Measurements from ENCODE around the gene RPL7A. TPM values are rescaled to one million over a fixed set of nuclear protein-coding genes. Genes with fewer than 3 reads are reported as not detected.
A peak's percentile ranks its signal among the peaks of the same experiment; 100 is the strongest.

The RPL7A gene
- total RNA-seq, 1 donor from 2014 or later = 834 TPM

DNA sequence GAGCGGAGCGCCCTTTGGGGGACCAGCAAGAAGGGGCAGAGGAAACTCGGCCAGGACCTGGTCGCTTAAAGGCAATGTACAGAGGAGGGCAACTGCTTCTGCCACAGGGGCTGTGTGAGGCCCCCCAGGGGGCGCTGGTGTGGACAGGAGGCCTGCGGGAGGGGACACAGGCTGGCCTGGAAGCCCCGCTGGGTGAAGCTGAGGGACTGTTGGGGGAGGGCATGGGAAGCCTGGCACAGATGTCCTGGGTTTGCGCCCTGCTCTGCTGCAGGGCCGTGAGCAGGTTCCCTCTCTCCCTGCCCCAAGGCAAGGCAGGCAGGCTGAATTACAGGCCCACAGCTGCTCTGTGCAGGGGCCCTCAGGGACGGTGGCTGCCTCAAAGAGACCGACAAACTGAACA, 5.4 kb upstream of the RPL7A start:
- DNase-seq (no peak), ATAC-seq (ENCODE audit: poor library complexity) (no peak)
- intact Hi-C loops (cut with DNase I) = no loop called here

DNA sequence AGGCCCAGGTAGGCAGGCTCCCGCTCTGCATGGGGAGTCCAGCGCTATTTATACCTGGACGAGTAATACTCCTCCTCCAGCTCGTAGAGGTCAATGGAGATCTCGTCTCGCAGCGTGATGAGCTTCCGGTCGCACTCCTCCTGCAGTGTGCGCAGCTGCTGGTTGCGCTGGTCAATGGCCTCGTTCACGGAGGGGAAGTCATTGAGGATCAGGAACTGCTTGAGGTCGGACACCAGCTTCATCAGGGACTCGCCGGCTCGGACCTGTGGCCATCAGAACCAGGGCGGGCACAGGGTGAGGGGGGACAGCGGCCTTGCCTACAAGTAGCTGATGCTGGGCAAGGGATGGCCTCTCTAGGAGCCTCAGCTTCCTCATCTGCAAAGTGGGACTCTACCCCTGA, 3.9 kb upstream of the RPL7A start:
- DNase-seq (peak; percentile 23), ATAC-seq (ENCODE audit: poor library complexity) (no peak)
- intact Hi-C loops (cut with DNase I) = no loop called here

DNA sequence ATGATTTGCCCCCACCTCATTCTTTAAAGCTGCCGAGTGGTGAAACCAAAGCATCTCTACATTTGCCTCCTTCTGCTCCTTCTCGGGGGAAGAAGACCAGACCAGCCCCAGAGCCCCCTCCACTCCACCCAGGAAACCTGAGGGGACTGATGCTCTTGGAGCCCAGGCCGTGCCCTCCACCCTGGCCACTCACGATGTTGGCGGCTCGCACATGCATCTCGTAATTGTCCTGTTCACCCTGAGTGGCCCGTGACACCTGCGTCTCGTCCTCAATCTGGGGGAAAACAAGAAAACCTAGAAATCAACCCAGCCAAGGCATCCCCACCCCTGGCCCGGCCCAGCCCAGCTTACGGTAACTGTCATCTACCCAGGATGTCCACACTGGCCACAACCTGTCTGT, 3.0 kb upstream of the RPL7A start:
- intact Hi-C loops (cut with DNase I) = no loop called here
- DNase-seq (no peak), ATAC-seq (ENCODE audit: poor library complexity) (no peak)

DNA sequence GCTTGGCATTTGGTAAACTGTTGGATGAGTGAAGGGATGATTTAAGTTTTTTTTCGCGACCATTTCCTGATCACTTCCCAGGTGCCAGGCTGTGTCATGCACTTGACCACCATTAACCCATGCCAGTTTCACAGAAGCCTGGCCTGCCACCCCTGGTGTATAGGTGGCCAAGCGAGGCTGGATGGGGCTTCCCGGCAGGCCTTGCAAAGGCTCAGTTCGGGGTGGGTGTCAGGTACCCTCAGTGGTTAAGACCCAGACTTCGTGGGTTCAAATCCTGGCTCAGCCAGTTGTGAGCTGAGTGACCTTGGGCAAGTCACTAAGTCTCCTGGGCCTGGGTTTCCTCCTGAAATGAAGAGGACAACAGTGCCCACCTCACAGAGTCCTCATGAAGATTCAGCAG, 2.4 kb upstream of the RPL7A start:
- ATAC-seq (ENCODE audit: poor library complexity) (no peak), DNase-seq (no peak)
- intact Hi-C loops (cut with DNase I) = no loop called here

DNA sequence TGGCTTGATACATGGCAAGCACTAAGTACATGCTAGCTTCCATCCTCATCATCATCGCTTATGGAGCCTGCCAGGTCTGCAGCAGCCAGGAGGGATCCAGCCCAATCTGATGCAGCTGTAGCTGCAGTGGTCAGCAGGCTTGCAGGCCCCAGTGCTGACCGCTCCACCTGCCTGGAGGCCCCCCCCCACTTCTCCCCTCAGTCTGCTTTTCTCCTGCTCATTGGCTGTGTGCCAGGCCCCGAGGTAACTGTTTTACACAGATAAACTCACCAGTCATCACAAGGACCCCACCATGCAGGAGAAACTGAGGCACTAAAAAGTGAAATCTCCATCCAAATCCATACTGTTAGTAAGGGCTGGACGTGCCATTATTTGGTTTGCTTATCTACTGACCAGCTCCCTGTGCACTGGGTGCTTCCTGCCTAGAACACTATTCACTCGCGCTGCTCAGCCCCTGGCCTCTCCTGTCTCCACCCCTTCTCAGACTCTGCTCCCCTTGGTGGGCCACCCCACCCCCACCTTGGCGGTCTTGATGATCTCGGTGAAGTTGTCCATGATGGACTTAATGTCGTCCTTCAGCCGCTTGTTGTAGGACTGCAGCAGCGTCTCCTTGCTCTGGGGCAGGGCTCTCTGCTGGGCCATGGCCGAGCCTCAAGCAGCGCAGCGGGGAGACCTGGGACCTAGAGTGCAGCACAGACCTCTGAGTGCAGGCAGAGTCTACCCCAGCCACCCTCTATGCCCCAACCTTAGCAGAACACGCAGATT, 1.8 kb upstream of the RPL7A start:
- ATAC-seq (ENCODE audit: poor library complexity) = no peak
- DNase-seq = no peak
- intact Hi-C loops (cut with DNase I) = no loop called here

DNA sequence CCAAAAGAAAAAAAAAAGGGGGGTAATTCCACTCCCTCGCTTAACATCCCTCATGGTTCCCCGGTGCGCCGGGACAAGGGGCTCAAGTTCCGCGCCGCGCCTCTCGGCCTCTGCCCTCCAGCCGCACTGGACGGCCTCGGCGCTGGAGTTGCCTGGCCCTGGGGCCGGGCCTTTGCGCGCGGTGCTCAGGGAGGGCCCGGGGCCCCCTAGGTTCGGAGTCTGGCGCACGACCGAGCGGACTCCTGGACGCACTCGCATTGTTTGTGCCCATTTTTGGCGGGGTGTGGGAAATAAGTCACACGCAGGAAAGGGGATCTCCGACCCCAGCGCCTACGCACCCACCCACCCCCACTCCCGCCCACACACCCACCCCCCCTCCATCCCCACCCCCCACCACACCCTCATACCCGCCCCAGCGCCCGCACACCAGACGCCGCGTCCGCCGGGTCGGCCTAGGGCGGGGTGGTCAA, 468 bp upstream of the RPL7A start:
- ATAC-seq (ENCODE audit: poor library complexity) = peak; percentile 69
- peak; percentile 58 for DNase-seq
- intact Hi-C loops (cut with DNase I) = no loop called here

DNA sequence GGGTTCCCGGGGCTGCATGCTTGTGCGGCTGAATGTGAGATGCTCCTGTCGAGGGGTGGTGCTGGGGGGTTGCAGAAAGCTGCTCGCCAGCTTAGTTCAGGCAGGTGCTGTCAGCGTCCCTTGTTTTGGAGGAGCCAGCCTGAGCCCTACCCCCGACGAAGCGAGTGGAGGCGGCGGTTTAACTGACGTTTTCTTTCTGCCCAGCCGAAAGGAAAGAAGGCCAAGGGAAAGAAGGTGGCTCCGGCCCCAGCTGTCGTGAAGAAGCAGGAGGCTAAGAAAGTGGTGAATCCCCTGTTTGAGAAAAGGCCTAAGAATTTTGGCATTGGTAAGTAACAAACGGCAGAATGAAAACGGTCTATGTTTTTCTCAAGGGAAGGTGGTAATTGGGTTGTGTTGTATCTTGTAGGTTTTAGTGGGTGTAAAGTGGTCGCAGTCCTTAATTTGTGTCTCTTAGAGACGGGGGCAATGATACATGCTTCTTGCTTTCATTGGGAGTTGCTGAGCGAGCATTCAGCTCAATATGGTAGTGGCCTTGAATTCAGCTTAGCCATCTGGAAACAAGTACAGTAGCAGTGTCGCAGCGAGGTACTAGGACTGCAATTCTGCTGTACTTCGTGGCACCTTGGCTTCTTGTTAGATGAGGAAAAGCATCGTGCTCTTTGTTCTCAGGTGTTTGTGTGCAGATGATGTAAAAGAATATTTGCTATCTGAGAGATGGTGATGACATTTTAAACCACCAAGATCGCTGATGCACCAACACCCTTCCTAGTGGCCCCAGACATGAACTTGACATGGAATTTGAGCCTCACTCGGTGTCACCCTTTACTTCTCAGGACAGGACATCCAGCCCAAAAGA, 928 bp downstream of the RPL7A start:
- DNase-seq (no peak), ATAC-seq (ENCODE audit: poor library complexity) (no peak)
- intact Hi-C loops (cut with DNase I) = no loop called here

DNA sequence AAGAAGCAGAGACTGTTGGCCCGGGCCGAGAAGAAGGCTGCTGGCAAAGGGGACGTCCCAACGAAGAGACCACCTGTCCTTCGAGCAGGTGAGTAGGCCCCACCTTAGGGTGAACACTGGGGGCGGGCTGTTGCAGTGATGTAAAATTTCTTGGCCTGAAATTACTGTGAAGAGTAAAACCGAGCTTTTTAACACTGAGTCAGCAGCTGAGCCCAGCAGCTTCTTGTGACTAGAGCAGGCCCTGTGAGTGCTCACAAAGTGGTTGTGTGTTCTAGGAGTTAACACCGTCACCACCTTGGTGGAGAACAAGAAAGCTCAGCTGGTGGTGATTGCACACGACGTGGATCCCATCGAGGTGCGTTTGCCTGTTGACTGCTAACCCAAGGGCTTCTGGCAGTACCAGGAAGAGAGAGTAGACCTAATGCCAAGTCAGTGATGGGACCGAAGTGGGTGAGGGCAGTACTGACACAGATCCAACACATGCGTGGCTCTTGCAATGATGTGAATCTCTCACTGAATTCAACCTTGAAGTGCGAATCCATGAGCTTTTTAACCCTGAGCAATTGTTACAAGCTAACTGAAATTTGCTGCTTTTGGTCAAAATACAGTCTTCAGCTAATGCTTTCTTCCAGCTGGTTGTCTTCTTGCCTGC, 2.1 kb downstream of the RPL7A start:
- no peak for ATAC-seq (ENCODE audit: poor library complexity)
- DNase-seq = no peak
- intact Hi-C loops (cut with DNase I) = no loop called here

DNA sequence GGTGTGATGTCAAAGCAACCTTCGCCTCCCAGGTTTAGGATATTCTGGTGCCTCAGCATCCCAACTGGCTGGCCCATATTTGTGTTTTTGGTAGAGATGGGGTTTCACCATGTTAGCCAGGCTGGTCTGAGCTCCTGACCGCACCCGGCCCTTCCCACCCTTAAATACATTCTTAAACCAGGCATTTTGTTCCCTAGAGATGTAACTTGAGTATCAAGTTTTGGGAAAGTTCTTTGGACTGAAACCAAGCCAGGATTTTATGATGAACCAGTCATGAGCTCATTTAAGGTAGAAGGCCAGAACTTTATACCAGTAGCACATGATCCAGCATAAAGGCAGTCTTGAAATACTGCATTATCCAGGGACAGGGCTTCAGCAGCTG, 3.5 kb downstream of the RPL7A start:
- DNase-seq = no peak
- intact Hi-C loops (cut with DNase I) = no loop called here
- no peak for ATAC-seq (ENCODE audit: poor library complexity)

DNA sequence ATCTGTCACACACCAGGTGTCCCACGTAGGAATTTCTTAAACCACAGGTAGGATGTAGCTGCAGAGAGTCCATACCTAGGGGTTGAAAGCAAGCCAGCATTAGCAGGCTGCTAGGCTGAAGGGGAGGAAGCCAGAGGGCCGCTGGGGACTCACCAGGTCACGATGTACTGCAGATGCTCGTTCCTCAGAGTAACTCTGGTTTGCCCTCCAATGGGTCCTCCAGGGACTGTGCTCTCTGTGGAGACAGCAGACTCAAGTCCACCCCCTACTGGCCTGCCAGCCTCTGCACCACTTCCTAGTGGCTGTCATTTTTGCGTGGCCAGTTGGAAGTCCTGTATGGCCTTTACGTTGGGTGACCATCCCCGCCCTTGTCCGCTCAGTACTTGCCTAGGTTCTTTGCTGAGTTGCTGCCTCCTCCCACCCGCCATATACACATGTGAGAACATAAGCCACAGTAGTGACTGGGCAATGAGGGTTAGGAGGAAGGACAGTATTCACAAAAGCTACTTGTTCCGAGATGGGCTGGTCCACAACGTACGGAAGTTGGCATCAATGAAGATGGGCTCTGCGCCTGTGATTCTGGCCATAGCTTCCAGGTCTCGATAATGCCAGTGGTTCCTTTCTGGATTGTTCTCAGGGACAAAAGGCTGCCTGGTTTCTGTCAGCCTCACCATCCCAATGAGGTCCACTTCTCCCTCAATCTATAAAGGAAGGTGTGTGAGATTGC, 4.1 kb downstream of the RPL7A start:
- ATAC-seq (ENCODE audit: poor library complexity) (no peak), DNase-seq (peak; percentile 52)
- intact Hi-C loops (cut with DNase I) = no loop called here

DNA sequence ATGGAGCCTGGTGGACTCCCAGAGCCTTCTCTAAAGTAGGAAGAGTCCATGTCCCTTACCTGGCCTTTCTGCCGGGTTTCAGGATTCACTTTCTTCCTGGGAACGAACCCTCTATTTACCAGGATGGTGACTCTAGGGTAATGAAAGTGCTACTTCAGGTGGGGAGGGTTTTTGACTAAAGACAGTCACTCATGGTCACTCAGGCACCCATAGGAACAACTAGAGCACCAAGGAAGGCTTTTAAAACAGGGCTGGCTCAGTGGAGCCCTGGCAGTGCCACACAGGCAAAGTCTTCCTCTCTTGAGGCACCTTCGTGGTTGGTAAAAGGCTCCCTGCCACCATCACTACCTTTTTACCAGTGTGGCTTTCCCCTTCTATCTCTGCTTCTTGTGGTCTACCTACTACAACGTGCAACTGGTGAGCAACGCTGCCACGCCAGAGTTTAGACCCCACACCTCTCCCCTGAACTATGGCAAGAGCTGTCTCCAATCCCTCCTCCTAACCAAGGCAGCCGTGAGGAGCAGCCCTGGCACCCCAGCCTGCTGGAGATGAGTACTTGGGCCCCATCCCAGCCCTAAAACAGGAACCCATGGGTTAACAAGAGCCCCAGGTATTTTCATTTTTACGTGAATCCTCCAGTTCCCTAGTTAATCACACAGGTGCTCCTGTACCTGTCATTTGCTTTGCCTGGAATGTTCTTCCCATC, 4.8 kb downstream of the RPL7A start:
- DNase-seq = no peak
- ATAC-seq (ENCODE audit: poor library complexity) = no peak
- intact Hi-C loops (cut with DNase I) = no loop called here

DNA sequence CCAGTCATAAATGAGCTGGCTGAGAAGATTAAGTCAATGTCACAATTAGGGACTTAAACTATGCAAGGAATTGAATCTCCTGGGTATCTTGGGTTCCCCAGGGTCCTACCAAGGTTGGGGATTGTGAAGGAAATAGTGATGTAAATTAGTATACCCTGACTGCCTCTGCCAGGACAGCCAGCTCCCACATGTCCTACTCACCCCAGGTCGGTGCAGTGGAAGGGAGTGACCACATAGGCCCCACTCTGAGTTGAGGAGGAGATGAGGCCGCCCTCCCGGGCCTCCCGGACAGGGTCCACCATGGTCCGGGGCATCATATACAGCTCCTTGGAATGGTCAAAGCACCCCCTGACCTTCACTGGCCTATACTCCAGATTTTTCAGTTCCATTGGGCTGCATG, 5.5 kb downstream of the RPL7A start:
- DNase-seq (peak; percentile 19), ATAC-seq (ENCODE audit: poor library complexity) (no peak)
- intact Hi-C loops (cut with DNase I) = no loop called here

DNA sequence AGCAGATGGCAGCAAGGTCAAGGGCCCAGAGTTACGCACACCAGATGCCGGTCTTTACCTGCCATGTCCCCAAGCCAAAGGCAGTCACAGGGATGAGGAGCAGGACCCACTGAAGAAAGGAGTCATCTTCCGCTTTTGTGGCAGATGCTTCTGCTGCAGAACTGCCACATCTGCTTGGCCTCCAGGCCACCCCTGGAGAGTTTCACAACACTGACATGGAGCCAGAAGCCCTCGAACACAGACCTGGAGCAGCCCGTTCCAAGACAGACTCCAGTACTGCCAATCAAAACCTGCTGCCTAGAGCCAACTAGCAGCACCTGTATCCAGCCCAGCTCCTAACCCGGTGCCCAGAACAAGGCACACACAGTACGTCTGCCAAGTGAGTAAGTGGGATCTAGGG, 6.7 kb downstream of the RPL7A start:
- peak; percentile 6 for DNase-seq
- intact Hi-C loops (cut with DNase I) = no loop called here
- ATAC-seq (ENCODE audit: poor library complexity) = no peak

DNA sequence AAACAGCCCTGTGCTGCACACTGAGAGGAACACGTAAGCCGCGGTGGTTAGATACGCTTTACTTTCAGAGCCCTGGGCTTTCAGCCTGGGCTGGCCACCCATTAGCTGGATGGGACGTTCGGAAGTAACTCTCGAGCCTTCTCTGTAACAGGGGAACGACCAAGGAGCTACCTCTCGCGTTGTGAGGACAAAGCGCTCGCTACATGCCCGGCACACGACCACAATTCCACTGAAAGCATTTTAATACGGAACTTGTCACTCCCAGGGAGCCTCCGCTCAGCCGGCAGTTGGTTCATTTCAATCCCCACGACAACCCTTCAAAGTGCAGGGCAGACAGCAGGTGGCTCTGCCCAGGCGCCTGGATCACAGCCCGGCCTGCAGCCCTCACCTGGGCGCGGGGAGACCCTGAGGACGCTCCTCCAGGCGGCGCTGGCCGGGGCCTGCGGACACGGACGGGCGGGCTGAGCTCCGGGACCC, 7.9 kb downstream of the RPL7A start:
- DNase-seq (no peak), ATAC-seq (ENCODE audit: poor library complexity) (peak; percentile 7)
- intact Hi-C loops (cut with DNase I) = no loop called here

DNA sequence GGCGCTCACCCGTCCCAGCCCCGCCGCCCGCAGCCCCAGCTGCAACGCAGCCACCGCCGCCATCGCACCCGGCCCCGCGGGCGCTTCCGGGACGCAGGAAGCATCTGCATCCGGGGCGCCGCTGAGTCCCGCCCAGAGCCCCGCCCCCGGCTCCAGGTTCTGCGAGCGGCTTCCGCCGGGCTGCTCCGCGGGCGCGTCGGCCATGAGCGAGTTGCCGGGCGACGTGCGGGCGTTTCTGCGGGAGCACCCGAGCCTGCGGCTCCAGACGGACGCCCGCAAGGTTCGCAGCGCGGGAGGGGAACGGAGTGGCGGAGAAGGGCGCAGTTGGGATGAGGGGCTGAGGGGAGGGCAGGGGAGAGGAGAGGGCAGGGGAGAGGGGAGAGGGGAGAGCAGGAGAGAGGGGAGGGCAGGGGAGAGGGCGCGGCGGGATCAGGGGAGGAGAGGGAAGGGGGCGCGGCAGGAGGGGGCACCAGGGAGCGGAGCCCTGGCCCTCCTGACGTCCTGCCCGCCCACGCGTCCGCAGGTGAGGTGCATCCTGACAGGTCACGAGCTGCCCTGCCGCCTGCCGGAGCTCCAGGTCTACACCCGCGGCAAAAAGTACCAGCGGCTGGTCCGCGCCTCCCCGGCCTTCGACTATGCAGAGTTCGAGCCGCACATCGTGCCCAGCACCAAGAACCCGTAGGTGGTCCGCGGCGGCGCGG, 8.5 kb downstream of the RPL7A start, which contains the start of the genes SURF1 and SURF2:
Gene SURF1, minus strand, starts transcription at position 97 of the 701 bp plus-strand sequence. Its CDS starts 34 bp downstream, at position 63.
Gene SURF2, plus strand, starts transcription at position 160 of the 701 bp plus-strand sequence. Its CDS starts 43 bp downstream, at position 203.
- intact Hi-C loops (cut with DNase I) = no loop called here

DNA sequence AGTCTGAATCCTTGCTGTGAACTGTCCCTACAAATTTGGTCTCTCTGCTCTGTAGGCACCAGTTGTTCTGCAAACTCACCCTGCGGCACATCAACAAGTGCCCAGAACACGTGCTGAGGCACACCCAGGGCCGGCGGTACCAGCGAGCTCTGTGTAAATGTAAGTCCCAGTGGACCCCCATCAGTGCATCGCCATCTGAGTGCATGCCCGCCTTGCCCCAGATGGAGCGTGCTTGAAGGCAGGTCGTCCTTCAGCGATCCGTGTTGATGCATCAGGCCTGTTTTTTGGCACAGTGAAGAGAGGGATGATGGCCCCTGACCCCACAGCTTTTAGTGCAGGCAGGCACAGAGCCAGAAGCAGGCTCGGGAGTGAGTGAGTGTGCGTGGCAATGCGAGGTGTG, 9.6 kb downstream of the RPL7A start:
- DNase-seq (peak; percentile 29), ATAC-seq (ENCODE audit: poor library complexity) (no peak)
- intact Hi-C loops (cut with DNase I) = no loop called here

More for the DNA sequence above, 8.5 kb downstream of the RPL7A start, which contains the start of the genes SURF1 and SURF2:
- DNase-seq (peak; percentile 95), ATAC-seq (ENCODE audit: poor library complexity) (peak; percentile 94)

DNA sequence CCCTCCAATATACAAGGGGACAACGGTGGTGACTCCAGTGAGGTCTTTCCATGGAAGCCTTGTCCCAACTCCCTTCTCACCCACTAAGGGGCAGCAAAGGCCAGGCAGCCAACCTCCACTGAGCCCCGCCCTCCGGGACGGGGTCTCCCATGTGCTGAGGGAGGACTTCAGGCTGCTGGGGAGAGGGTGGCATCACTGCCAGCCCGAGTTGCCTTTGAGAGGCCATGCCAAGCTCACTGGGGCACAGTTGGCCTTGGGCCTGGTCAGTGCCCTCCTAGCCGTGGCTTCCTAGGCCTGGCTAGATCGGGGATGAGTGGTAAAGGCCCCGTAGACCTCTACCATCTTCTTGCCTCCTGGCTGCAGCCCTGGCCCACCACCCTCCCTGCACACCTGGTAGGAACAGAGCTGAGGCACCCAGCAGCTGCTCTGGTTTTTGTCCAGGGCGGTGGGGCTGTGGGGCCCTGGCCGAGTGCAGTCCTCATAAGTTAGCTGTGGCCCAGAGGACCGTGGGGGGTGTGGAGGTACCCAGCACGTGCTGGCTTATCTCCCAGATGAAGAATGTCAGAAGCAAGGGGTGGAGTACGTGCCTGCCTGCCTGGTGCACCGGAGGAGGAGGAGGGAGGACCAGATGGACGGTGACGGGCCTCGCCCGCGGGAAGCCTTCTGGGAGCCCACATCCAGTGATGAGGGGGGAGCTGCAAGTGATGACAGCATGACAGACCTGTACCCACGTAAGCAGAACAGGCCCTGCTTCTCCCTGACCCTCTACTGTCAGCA, 11.6 kb downstream of the RPL7A start:
- intact Hi-C loops (cut with DNase I) = no loop called here
- ATAC-seq (ENCODE audit: poor library complexity) = no peak

More for the DNA sequence above, 11.6 kb downstream of the RPL7A start:
- no peak for DNase-seq

Measured in Right ventricle myocardium superior (tissue), 1 donor.